Fibroblast of pulmonary artery (primary cell): Measurements from ENCODE around the gene PTPRE.

ENCODE experiments used
- DNase-seq: peaks from one replicate; pipeline ENCODE4 v3.0.0-alpha.2; 2010; ENCODE audit warnings: low read depth
- H3K4me3 ChIP-seq: replicated peaks from 2 replicates; pipeline ENCODE4 v1.5.1; 2011; ENCODE audit warnings: low read depth, mild to moderate bottlenecking, control low read depth, low read length, moderate library complexity
- CTCF ChIP-seq: IDR thresholded peaks from 2 replicates; pipeline ENCODE4 v1.5.1; 2011; ENCODE audit warnings: mild to moderate bottlenecking, control low read depth, low read length, inconsistent platforms; ENCODE audit errors: missing control alignments

The PTPRE gene

GRCh38 chr10:128027822-128028507, 121.1 kb downstream of the PTPRE start:
- no peak for DNase-seq
- no peak overlapping the region for H3K4me3 ChIP-seq
- TF ChIP-seq CTCF: no peak

GRCh38 chr10:128028508-128029289, 121.8 kb downstream of the PTPRE start:
- no peak for TF ChIP-seq CTCF
- no peak for DNase-seq
- no peak overlapping the region for H3K4me3 ChIP-seq

GRCh38 chr10:128029290-128029651, 122.4 kb downstream of the PTPRE start:
- DNase-seq: no peak
- no peak overlapping the region for H3K4me3 ChIP-seq
- TF ChIP-seq CTCF: no peak

GRCh38 chr10:128029731-128030369, 122.9 kb downstream of the PTPRE start:
- no peak overlapping the region for H3K4me3 ChIP-seq
- TF ChIP-seq CTCF: no peak
- DNase-seq: no peak

GRCh38 chr10:128030498-128031072, 123.7 kb downstream of the PTPRE start:
- no peak overlapping the region for H3K4me3 ChIP-seq
- no peak for TF ChIP-seq CTCF
- no peak for DNase-seq

- DNase-seq: no peak
- TF ChIP-seq CTCF: no peak
- H3K4me3 ChIP-seq: no peak overlapping the region
Measured at GRCh38 chr10:128031216-128031615, 124.3 kb downstream of the PTPRE start.
